ENCODE results near the gene UGT1A3.

Gene UGT1A3

GRCh38 chr2:233766416-233766815, 37.6 kb downstream of the UGT1A3 start:
- H3K4me2 ChIP-seq (ENCODE audit: low read depth, low read length, poor library complexity, severe bottlenecking), result no peak overlapping the region
- no peak for TF ChIP-seq CTCF (IDR thresholded peaks at IDR 0.05; ENCODE audit: insufficient read depth, low read length, poor library complexity, severe bottlenecking)
- no peak for TF ChIP-seq EZH2phosphoT487 (conservative IDR thresholded peaks at IDR 0.05; ENCODE audit: low read length)
- no peaks in the 10 kb centered on the region for H3K36me3 ChIP-seq (ENCODE audit: low read length)
- H4K20me1 ChIP-seq (ENCODE audit: low read depth, low read length), result no peaks in the 10 kb centered on the region
- H3K27me3 ChIP-seq (ENCODE audit: low read length), result no peaks in the 10 kb centered on the region
- H3K27ac ChIP-seq (ENCODE audit: low read depth, low read length), result no peak overlapping the region
- H3K9ac ChIP-seq (ENCODE audit: low read length), result no peak overlapping the region
- H3K4me3 ChIP-seq (ENCODE audit: insufficient read depth, low read length, poor library complexity, severe bottlenecking), result no peak overlapping the region
- no peaks in the 10 kb centered on the region for H3K79me2 ChIP-seq (ENCODE audit: insufficient read depth, low read length)
- no peak overlapping the region for H2AFZ ChIP-seq (ENCODE audit: low read depth, low read length, severe bottlenecking)
- H3K9me2 ChIP-seq (replicated peaks; ENCODE audit: insufficient read depth, low read length), result no peaks in the 10 kb centered on the region
- H3F3A ChIP-seq (ENCODE audit: insufficient read depth), result no peaks in the 10 kb centered on the region
- H3K9me3 ChIP-seq (ENCODE audit: insufficient read depth, low read length), result no peaks in the 10 kb centered on the region

- H3K4me3 ChIP-seq (ENCODE audit: insufficient read depth, low read length, poor library complexity, severe bottlenecking), result no peak overlapping the region
- H3K27ac ChIP-seq (ENCODE audit: low read depth, low read length), result no peak overlapping the region
- no peak overlapping the region for H3K4me2 ChIP-seq (ENCODE audit: low read depth, low read length, poor library complexity, severe bottlenecking)
- no peaks in the 10 kb centered on the region for H3K36me3 ChIP-seq (ENCODE audit: low read length)
- H3K79me2 ChIP-seq (ENCODE audit: insufficient read depth, low read length), result no peaks in the 10 kb centered on the region
- H3K9me2 ChIP-seq (replicated peaks; ENCODE audit: insufficient read depth, low read length), result no peaks in the 10 kb centered on the region
- TF ChIP-seq CTCF (IDR thresholded peaks at IDR 0.05; ENCODE audit: insufficient read depth, low read length, poor library complexity, severe bottlenecking), result no peak
- no peak for TF ChIP-seq EZH2phosphoT487 (conservative IDR thresholded peaks at IDR 0.05; ENCODE audit: low read length)
- no peaks in the 10 kb centered on the region for H3F3A ChIP-seq (ENCODE audit: insufficient read depth)
- H2AFZ ChIP-seq (ENCODE audit: low read depth, low read length, severe bottlenecking), result no peak overlapping the region
- no peak overlapping the region for H3K9ac ChIP-seq (ENCODE audit: low read length)
- H3K9me3 ChIP-seq (ENCODE audit: insufficient read depth, low read length), result no peaks in the 10 kb centered on the region
- no peaks in the 10 kb centered on the region for H4K20me1 ChIP-seq (ENCODE audit: low read depth, low read length)
- H3K27me3 ChIP-seq (ENCODE audit: low read length), result no peaks in the 10 kb centered on the region
Observed at GRCh38 chr2:233768076-233768475, 39.2 kb downstream of the UGT1A3 start.

- H3K4me3 ChIP-seq (ENCODE audit: insufficient read depth, low read length, poor library complexity, severe bottlenecking), result no peak overlapping the region
- no peaks in the 10 kb centered on the region for H3K79me2 ChIP-seq (ENCODE audit: insufficient read depth, low read length)
- no peak overlapping the region for H2AFZ ChIP-seq (ENCODE audit: low read depth, low read length, severe bottlenecking)
- H4K20me1 ChIP-seq (ENCODE audit: low read depth, low read length), result no peaks in the 10 kb centered on the region
- H3K9me3 ChIP-seq (ENCODE audit: insufficient read depth, low read length), result no peaks in the 10 kb centered on the region
- H3K27ac ChIP-seq (ENCODE audit: low read depth, low read length), result no peak overlapping the region
- H3F3A ChIP-seq (ENCODE audit: insufficient read depth), result no peaks in the 10 kb centered on the region
- no peaks in the 10 kb centered on the region for H3K36me3 ChIP-seq (ENCODE audit: low read length)
- TF ChIP-seq EZH2phosphoT487 (conservative IDR thresholded peaks at IDR 0.05; ENCODE audit: low read length) (no peak), CTCF (IDR thresholded peaks at IDR 0.05; ENCODE audit: insufficient read depth, low read length, poor library complexity, severe bottlenecking) (no peak)
- H3K27me3 ChIP-seq (ENCODE audit: low read length), result no peaks in the 10 kb centered on the region
- H3K9ac ChIP-seq (ENCODE audit: low read length), result no peak overlapping the region
- H3K4me2 ChIP-seq (ENCODE audit: low read depth, low read length, poor library complexity, severe bottlenecking), result no peak overlapping the region
- H3K9me2 ChIP-seq (replicated peaks; ENCODE audit: insufficient read depth, low read length), result no peaks in the 10 kb centered on the region
Observed at GRCh38 chr2:233769260-233769659, 40.4 kb downstream of the UGT1A3 start.
